Hematopoietic multipotent progenitor cell treated with erythropoietin and hydrocortisone succinate and interleukin-3 and kit ligand, for 17 days (in vitro differentiated cells): ENCODE measurements around the gene ULBP3.

Source experiments
- DNase-seq: peaks from one replicate; pipeline ENCODE4 v3.0.0-alpha.2; 2015; ENCODE audit warnings: low spot score

The ULBP3 gene

DNA sequence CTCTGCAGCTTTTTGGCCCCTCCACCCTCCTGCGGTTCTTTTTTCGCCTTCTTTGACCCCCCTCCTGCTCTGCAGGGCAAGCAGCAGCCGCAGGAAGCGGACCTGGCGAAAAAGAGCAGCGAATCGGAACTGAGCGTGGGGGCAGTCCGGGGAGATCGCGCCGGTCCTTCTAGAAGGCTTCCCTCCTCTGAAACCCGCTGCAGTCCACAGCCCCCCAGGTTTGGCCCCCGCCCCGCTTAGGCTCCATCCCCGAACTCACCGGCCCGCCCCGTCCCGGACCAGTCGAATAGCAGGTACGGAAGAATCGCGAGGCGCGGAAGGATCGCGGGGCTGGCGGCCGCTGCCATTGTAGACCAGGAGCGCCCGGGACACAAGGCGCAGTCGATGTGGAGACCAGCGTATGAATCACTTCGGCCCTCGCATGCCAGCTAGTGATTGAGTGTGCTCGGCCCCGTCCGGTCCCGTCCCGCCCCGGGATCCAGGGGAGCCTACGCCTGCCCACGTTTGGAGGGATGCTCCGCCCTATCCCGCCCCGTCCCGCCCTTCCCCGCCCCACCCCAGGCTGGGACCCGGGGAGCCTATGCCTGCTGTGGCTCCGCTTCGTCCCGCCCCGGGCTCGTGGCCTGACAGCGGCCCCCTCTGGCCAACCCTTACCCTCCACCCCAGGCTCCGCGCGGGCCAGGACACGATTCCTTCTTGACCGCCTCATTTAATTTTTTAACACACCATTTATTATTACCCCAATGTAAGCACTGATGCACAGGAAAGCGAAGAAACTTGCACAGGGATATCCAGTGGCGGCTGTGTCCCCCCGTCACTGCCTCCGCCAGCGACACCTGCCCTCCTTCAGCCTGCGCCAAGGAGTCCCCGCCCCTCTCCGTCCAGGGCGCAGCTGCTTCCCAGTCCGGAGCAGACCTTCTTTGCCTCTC, at the start of gene ULBP3:
TSS of gene ULBP3 (minus strand) at position 402 of the 929 bp plus-strand sequence. CDS start at position 347, 55 bp downstream.
- no peak for DNase-seq

DNA sequence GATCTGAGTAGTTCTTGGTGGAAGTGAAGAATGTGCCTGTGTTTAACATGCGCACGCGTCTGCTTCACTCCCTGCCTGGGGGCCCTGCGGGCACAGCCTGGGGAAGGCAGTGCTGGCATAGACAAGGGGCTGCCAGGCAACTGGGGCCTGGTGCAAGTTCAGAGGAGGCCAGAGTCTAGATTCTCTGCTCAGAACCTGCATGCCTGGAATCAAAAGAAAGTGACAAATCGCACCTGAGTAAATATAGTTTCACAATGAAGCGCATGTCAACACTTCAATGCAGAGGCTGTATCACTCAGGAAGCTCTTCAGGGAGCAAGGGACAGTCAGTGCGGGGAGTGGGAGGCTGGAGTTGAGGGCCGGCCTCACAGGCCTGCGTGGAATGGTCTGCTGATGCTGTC, 49.7 kb upstream of the ULBP3 start:
- no peak for DNase-seq

DNA sequence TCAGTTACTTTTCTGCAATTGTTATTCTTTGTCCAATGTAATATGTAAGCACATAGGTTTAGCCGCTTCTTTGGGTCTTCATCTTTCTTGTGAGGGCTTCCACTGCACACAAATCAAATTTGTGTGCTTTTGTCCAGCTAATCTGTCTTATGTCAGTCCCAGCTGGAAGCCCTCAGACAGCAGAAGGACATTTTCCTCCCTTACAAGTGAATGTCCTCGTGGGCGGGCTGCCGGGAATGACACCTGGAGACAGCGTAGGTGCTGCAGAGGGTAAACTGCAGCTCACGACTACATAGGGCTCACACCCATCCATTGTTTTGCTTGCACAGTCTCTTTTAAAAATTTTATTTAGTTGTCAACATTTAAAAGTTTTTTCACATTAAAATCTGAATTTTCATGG, 49.3 kb upstream of the ULBP3 start:
- no peak for DNase-seq

DNA sequence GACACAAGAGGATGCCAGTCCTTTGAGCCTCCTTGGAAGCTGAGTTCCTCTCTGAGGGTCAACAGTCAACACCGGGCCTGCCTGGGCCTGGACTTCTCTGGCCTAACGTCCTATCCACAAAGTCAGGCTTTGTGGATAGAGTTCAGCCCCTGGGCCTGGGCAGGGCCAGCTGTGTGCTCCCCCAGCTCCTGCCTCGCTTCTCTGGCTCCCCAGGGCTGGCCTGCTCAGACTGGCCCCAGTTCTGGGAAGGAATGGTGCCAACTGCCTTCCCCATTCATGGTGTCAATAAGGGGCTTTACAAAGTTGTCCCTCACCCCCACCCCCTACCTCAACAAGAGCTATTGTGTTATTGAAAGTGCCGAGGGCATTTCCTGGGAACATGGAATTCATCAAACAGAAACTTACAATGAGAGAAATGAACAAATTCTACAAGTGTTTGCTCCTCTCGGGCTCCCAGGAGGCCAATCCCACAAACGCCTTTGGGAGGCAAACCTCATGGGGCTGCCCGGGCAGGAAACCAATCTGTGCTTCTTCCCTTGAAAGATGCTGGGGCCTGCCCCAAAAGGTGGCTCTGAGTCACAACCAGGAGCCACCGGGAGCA, 47.4 kb upstream of the ULBP3 start:
- no peak for DNase-seq

DNA sequence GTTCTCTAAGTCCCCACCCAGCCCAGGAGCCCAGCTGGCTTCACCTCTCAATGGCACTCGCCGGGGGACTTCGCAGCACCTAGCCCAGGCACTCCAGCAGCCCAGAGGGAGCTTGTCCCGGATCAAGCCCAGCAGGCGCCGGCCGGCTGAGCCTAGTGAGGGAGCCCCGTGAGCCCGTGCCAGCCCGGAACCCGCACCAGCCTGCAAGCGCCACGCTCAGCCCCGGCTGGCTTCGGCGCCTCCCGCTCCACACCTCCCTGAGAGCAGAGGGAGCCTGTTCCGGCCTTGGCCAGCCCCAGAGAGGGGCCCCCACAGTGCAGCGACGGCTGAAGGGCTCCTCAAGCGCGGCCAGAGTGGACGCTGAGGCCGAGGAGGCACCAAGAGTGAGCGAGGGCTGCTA, 46.8 kb upstream of the ULBP3 start:
- no peak for DNase-seq

DNA sequence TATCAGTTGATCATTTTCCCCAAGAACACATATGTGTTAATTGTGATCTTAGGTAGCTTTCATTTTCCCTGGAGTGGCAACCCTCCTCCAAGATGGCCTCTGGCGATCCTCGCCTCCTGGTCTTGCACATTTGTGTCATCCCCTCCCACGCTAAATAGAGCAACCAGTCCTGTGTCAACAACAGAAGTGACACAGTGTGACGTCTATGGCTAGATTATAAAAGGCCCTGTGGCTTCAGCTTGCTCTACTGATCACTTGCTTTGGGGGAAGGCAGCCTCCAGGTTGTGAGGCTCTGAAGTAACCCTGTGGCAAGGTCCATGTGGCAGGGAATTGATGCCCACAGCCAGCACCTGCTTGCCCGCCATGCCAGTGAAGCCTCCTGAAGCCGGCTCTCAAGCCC, 43.3 kb upstream of the ULBP3 start:
- no peak for DNase-seq

DNA sequence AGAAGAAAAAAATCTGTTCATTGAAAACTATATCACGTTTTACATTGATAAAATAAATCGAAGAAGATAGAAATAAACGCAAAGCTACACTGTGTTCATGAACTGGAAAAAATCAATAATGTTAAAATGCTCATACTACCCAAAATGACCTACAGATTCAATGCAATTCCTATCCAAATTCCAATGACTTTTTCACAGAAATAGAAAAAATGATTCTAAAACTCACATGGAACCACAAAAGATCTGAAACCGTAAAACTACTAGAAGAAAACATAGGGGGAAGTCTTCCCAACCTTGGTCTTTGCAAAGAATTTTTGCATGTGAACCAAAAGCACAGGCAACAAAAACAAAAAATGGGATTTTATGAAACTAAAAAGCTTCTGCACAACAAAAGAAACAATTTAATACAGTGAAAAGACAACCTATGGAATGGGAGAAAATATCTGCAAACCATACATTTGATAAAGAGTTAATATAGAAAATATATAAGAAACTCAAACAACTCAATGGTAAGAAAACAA, 33.9 kb upstream of the ULBP3 start:
- DNase-seq: no peak

DNA sequence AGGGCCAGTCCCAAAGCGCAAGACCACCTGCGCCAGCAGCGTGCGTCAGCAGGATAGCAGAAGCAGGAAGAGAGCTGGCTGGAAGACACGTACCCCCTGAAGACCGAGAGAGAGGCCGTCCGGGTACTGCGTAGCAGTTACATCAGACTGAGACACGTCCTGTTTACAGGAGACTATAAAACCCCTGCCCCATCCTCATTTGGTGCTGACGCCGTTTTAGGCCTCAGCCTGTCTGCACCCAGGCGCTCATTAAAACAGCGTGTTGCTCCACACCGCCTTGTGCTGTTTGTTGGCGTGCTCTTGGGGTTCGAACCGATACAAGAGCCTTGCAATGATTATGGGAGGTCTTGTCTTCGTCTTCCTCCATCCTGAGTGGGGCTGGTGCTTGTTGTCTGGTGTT, 31.8 kb upstream of the ULBP3 start:
- DNase-seq: no peak

DNA sequence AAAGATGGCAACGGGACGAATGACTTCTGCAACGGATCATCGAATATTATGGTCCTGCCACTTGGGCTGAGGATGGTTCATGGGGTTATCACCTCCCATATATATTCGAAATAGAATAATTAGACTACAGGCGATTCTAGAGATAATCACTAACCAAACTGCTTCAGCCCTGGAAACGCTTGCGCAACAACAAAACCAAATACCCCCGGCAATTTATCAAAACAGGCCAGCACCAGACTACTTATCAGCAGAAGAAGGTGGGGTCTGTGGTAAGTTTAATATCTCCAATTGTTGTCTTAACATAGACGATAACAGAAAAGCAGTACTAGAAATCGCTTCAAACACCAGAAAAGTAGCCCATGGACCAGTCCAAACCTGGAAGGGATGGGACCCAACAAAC, 31.0 kb upstream of the ULBP3 start:
- no peak for DNase-seq

DNA sequence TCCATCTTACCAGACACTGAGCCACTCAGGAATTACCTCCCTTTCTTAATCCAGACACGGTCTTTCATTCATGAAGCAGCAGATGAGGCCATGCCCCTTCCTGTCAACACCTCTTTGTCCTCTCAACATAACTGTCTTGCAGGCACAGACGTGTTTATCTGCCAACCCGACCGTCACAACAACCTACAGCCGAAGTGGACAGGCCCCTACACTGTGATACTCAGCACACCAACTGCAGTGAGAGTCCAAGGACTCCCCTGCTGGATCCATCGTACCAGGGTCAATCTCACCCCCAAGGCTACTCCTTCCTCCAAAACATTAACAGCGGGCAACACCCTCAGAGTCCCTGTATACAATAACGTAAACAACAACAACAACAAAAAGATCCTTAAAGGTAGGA, 30.6 kb upstream of the ULBP3 start:
- DNase-seq: no peak

DNA sequence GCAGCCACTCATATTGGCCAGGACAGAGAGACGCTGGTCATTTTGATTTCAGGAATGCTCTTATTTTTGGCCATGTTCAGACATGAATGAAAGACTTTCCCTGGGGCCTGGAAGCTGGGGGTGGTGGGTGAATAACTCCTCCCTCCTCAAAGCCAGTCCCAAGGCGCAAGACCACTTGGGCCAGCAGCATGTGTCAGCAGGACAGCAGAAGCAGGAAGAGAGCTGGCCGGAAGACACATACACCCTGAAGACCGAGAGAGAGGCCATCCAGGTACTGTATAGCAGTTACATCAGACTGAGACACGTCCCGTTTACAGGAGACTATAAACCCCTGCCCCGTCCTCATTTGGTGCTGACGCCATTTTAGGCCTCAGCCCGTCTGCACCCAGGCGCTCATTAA, 29.2 kb upstream of the ULBP3 start:
- no peak for DNase-seq

DNA sequence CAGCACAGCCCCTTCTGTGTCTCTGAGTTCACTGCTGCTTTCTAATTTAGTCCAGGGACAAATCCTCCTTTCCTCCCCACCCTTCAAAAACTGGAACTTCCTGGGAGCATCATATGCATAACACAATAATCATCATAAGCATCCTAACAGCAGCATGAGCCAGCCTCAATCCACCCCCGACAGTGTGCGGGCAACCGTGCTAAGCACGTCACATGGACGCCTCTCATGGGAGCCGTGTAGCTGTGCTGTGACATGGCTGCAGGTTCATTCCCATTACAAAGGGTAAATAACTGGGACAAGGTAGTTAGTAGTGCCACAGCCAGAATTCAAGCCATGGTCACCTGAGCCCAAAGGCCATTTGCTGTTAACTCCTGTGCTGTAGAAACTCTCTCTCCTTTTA, 24.5 kb upstream of the ULBP3 start:
- no peak for DNase-seq

DNA sequence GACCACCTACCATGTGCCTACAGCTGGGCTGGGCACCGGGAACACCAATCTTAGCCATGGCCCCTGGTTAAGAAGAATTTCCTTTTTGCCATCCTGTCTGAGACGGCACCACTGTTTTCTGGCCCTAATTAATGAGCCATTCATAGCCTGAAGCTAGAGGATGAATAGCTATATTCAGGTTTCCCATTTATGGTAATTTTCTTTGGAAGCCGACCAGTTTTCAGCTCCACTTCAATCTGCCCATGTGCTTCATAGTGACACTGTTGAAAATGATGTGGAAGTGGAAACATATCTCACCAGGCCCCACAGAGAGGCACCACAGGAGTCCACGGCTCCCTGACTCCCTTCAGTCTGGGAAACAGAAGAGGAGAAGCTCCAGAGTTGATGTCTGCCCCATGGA, 22.6 kb upstream of the ULBP3 start:
- DNase-seq: no peak

DNA sequence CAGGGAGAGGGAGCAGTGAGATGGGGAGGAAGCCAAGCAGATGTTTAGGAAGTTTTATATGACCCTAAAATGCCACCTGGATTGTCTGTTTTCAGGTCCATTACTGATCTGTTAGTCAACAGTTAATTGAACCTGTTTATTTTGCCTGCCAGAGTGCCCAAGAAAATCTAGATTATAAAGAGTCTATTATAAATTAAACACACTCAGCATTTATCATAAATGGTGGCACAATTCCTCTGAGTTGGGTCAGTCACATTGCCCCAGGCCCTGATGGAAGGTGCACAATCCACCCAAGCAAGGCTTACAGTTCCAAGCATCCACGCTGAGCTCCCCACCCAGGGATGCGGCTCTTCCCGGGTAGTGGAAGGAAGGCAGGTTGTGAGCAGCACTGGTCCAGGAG, 21.4 kb upstream of the ULBP3 start:
- DNase-seq: no peak

DNA sequence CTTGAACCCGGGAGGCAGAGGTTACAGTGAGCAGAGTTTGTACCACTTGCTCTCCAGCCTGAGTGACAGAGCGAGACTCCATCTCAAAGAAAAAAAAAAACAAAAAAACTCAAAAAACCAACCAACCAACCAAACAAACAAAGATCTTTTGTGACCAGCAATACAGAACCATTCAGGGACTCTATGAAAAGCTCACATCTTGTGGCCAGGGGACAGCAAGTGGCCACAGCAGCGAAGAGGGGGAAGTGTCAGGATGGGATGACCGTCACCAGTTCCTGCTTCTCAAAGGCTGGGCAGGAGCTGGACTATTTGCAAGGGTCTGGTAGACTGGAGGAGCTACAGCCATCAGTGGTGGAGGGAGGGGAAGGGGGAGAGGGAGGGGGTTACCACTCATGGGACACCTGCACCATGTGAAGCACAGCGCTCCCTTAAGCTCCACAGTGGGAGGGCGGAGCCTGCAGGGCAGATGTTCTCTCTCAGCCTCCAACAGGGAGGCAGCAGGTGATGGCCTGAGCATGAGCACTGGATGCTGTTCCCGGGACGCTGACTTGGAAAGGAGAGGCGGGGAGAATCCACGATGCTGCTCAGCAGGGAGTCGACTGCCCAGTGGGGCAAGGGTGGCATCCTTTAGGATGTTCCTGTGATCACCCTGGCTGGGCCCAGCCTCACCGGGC, 19.7 kb upstream of the ULBP3 start:
- no peak for DNase-seq

DNA sequence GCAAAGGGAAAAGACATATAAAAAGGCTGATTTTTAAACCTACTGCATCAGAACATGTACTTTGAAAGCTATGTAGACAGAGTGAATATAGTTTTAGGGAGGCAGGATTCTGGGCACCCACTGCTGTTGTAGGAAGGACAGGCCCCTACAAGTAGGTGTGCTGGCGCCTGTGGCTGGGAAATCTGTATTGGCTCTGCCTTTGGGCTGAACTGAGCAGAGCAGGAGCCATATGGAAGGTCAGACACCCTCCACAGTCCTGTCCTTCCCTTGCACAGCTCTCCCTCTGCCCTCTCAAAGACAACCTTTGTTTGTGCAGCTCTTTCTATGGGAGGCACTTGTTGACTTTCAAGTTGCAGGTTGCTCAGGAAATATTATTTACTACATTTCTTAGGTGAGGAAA, 18.4 kb upstream of the ULBP3 start:
- DNase-seq: no peak

DNA sequence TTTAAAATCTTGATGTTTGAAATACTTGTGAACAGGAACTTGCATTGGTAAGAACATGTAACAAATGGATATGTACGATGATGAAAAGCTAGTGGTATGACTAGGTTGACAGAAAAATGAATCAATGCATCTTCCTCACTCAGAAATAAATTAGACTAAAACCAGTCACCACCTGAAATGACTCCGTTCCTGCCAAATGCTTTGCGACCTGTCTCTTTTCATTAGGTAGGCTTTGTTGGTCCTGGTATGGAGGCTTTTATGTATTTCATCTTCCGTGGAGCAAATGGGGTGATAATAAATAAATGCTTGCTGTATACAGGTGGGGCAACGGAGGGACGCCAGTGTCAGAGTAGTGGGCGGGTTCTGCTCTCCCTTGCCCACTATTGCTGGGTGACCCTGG, 17.1 kb upstream of the ULBP3 start:
- no peak for DNase-seq

DNA sequence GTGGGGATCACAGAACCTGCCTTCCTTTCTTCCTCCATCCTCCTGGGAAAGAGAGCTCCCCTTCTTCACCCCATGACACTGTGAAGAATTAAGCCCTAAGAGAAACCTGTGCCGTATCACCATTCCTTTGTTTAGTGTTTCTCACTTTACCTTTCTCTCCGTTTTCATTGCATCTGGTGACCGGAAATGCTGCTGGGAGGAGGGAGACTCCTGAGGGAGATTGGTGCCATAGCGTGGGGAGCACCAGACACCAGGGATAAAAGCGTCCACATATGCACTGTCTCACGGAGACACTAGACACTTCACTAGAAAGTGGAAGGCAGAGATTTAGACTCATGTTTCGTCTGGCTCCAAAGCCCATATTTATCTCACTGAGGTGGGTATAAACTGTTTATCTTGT, 15.5 kb upstream of the ULBP3 start:
- no peak for DNase-seq

DNA sequence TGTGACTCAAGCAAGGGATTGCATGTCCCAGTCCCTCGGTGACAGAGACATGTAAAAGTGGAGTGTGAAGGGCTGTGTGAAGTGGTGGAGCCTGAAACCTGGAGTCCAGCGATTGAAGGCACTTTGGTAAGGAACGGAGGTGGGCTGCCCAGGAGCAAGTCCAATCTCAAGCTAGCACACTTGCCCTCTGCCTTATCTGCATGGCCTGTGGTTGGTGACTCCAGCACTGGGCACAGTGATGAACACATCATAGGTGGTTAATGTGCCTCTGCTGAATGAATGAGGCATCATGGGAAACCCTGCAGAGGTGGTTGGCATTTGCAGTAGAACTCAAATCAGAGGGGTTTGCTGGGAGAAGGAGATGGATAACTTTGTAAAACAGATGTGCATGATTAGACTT, 14.9 kb upstream of the ULBP3 start:
- no peak for DNase-seq

DNA sequence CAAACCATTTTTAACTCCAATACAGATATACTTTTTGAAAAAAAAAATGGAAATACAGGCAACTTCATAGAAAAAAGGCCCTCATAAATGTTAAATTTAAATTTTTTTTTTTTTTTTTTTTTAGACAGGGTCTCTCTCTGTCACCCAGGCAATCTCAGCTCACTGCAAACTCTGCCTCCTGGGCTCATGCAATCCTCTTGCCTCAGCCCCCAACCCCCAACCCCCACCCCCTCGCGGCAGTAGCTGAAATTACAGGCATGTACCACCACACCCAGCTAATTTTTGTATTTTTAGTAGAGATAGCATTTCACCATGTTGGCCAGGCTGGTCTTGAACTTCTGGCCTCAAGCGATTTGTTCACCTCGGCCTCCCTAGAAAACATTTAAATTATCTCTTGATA, 12.8 kb upstream of the ULBP3 start:
- no peak for DNase-seq

DNA sequence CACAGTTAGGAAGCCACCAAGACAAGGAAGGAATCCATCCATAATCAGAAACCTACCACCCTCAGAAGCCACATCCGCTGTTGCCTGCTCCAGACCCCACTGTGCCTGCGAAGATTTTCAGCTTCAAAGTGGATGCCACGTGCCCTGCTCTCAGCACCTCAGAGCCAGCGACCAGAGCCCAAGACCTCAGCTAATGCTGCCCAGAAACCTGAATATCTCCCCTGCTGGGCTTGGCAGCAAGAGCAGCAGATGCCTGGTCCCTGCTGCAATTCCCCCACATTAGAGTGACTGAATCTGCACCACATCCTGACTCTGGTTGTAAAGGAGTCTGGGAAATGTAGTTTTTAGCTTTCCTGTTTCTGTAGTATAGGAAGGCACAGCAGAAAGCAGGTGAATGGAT, 10.7 kb upstream of the ULBP3 start:
- DNase-seq: no peak

DNA sequence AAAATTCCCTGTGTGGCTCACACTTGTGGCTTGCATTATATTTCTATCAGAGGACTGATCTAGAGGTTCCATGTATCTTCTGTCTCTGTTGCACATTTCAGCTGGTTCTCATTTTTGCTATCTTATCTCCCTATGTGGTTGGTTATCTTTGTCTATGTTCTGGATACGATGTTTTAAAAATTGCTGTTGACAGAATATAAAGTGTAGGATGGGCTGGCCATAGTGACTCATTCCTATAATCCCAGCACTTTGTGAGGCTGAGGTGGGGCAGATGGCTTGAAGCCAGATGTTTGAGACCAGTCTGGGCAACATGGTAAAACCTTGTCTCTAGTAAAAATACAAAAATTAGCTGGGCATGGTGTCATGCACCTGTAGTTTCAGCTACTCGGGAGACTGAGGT, 9.9 kb upstream of the ULBP3 start:
- no peak for DNase-seq
